ENCODE results near the gene LMOD1. TPM values are rescaled to one million over a fixed set of nuclear protein-coding genes. Genes with fewer than 3 reads are reported as not detected.
"Not testable (repeated sequence)": the region's sequence is repeated elsewhere in the genome, so short reads cannot be mapped to it uniquely, and the experiment has no call there.

LMOD1 gene
- total RNA-seq, 1 experiment from 2014 or later, result not detected

- Mint-ChIP-seq H3K4me3 (ENCODE audit: low read depth, unreplicated experiment) (no peak overlapping the region), H3K27me3 (ENCODE audit: unreplicated experiment) (peaks cover 16% of the 10 kb centered on the region), H3K27ac (ENCODE audit: unreplicated experiment) (no peak overlapping the region), H3K4me1 (ENCODE audit: low read depth, unreplicated experiment) (no peaks in the 10 kb centered on the region), H3K36me3 (ENCODE audit: insufficient read depth, unreplicated experiment) (no peaks in the 10 kb centered on the region), H3K9me3 (ENCODE audit: low read depth, unreplicated experiment) (peaks cover 5% of the 10 kb centered on the region)
- DNase-seq, result no peak
- CTCF ChIA-PET, result interaction anchor here (1.0 kb wide), 1 partner anchor 44 kb away, joined by 4 read pairs; no protein-coding TSS in a partner anchor
- TF ChIP-seq CTCF (IDR thresholded peaks at IDR 0.05; ENCODE audit: unreplicated experiment), result no peak
- intact Hi-C loops (cut with micrococcal nuclease; ENCODE audit: unreplicated experiment), result no loop called here
- no TSS peak for BruUV-seq (replicated peaks)
Measured at GRCh38 chr1:201902198-201902597, 44.1 kb downstream of the LMOD1 start.

GRCh38 chr1:201901036-201901435 is 45.3 kb downstream of the LMOD1 start:
- H3K36me3 Mint-ChIP-seq (ENCODE audit: insufficient read depth, unreplicated experiment); H3K27ac Mint-ChIP-seq (ENCODE audit: unreplicated experiment); intact Hi-C loops (cut with micrococcal nuclease; ENCODE audit: unreplicated experiment); DNase-seq; H3K4me1 Mint-ChIP-seq (ENCODE audit: low read depth, unreplicated experiment); BruUV-seq (replicated peaks); H3K4me3 Mint-ChIP-seq (ENCODE audit: low read depth, unreplicated experiment); H3K9me3 Mint-ChIP-seq (ENCODE audit: low read depth, unreplicated experiment): not testable (repeated sequence)
- peaks cover 16% of the 10 kb centered on the region for H3K27me3 Mint-ChIP-seq (ENCODE audit: unreplicated experiment)
- CTCF ChIA-PET, result interaction anchor here (0.5 kb wide), 1 partner anchor 447 kb away, joined by 3 read pairs; the partner anchor contains the start of gene PPP1R12B

DNA sequence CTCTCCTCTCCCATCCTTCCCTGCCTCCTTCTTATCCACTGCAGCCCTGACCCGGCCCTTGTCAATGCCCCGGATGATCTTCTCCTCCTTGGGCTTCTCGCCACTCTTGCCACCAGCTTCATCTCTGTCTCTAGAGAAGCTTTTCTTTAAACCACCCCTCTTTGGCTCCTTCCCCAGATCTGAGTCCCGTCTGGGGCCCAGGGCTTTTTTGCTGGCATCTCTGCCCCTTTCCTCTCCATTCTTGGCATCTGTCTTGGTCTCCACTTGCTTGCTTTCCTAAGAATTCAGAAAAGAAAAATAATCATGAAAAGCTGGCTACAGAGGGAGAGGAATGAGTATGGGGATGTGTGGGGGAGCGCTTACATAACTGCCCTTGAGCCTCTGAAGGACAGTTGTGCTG is 45.9 kb downstream of the LMOD1 start:
- Mint-ChIP-seq H3K27me3 (ENCODE audit: unreplicated experiment) (peaks cover 16% of the 10 kb centered on the region), H3K9me3 (ENCODE audit: low read depth, unreplicated experiment) (peaks cover 5% of the 10 kb centered on the region), H3K4me1 (ENCODE audit: low read depth, unreplicated experiment) (peaks cover 10% of the 10 kb centered on the region), H3K27ac (ENCODE audit: unreplicated experiment) (no peak overlapping the region), H3K36me3 (ENCODE audit: insufficient read depth, unreplicated experiment) (no peaks in the 10 kb centered on the region), H3K4me3 (ENCODE audit: low read depth, unreplicated experiment) (no peak overlapping the region)
- intact Hi-C loops (cut with micrococcal nuclease; ENCODE audit: unreplicated experiment), result no loop called here
- CTCF ChIA-PET, result interaction anchor here (0.5 kb wide), 1 partner anchor 448 kb away, joined by 3 read pairs; the partner anchor contains the start of gene PPP1R12B
- DNase-seq, result no peak
- no peak for TF ChIP-seq CTCF (IDR thresholded peaks at IDR 0.05; ENCODE audit: unreplicated experiment)
- no TSS peak for BruUV-seq (replicated peaks)

DNA sequence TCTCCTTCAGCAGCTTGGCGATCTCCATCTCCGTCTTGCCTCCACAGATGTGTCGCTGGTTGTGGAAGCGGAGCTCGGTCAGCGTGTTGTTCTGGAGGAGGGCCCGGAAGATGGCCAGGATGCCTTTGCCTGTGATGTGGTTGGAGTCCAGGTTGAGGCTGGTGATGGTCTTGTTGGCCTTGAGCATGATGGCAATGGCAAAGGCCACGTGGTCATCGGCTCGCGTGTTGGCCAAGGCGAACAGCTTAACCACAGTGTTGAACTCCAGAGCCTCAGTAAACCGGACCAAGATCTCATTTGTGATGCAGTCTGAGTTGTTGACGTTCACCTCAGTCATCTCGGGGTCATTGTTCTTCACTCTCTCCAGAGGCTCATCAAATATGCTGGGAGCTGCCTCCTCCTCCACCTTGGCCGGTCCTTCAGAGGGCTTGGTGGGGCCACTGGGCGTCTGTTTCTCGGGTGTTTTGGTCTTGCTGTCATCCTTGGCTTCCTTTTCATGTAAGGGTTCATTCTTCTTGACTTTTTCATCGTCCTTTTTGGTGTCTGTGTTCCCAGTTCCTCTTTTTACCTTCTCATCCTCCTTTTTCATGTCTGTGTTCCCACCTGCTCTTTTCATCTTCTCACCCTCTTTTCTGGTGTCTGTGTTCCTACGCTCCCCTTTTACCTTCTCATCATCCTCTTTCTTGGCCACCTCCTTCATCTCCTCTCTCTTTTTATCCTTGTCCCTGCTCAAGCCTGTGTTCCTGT is 46.5 kb downstream of the LMOD1 start:
- intact Hi-C loops (cut with micrococcal nuclease; ENCODE audit: unreplicated experiment), result loop anchor here (5.0 kb wide), 1 partner anchor 217 kb away; no protein-coding TSS in a partner anchor
- CTCF ChIA-PET, result no interaction called here
- BruUV-seq (replicated peaks), result no TSS peak
- DNase-seq, result no peak
- no peak overlapping the region for H3K27ac Mint-ChIP-seq (ENCODE audit: unreplicated experiment)
- peaks cover 5% of the 10 kb centered on the region for H3K9me3 Mint-ChIP-seq (ENCODE audit: low read depth, unreplicated experiment)
- no peak overlapping the region for H3K4me3 Mint-ChIP-seq (ENCODE audit: low read depth, unreplicated experiment)
- peaks cover 10% of the 10 kb centered on the region for H3K4me1 Mint-ChIP-seq (ENCODE audit: low read depth, unreplicated experiment)
- TF ChIP-seq CTCF (IDR thresholded peaks at IDR 0.05; ENCODE audit: unreplicated experiment), result no peak
- H3K27me3 Mint-ChIP-seq (ENCODE audit: unreplicated experiment), result peaks cover 16% of the 10 kb centered on the region
- H3K36me3 Mint-ChIP-seq (ENCODE audit: insufficient read depth, unreplicated experiment), result peaks cover 4% of the 10 kb centered on the region

GRCh38 chr1:201898992-201899391 is 47.4 kb downstream of the LMOD1 start:
- H3K4me1 Mint-ChIP-seq (ENCODE audit: low read depth, unreplicated experiment), result peaks cover 10% of the 10 kb centered on the region
- peaks cover 5% of the 10 kb centered on the region for H3K9me3 Mint-ChIP-seq (ENCODE audit: low read depth, unreplicated experiment)
- intact Hi-C loops (cut with micrococcal nuclease; ENCODE audit: unreplicated experiment), result loop anchor here (5.0 kb wide), 1 partner anchor 218 kb away; no protein-coding TSS in a partner anchor
- peaks cover 16% of the 10 kb centered on the region for H3K27me3 Mint-ChIP-seq (ENCODE audit: unreplicated experiment)
- TF ChIP-seq CTCF (IDR thresholded peaks at IDR 0.05; ENCODE audit: unreplicated experiment), result no peak
- peaks cover 4% of the 10 kb centered on the region for H3K36me3 Mint-ChIP-seq (ENCODE audit: insufficient read depth, unreplicated experiment)
- DNase-seq, result no peak
- H3K27ac Mint-ChIP-seq (ENCODE audit: unreplicated experiment), result no peak overlapping the region
- no TSS peak for BruUV-seq (replicated peaks)
- CTCF ChIA-PET, result no interaction called here
- no peak overlapping the region for H3K4me3 Mint-ChIP-seq (ENCODE audit: low read depth, unreplicated experiment)

Data from Calu3 (cell line).